HG03095 (cell line): Measurements from ENCODE around the gene CCDC33.

Experiments used
- ATAC-seq: cut with Tn5 transposase; IDR thresholded peaks from one replicate; pipeline ENCODE4 v1.9.1; 2021; ENCODE audit warnings: moderate library complexity; ENCODE audit not compliant: unreplicated experiment

CCDC33 gene

DNA sequence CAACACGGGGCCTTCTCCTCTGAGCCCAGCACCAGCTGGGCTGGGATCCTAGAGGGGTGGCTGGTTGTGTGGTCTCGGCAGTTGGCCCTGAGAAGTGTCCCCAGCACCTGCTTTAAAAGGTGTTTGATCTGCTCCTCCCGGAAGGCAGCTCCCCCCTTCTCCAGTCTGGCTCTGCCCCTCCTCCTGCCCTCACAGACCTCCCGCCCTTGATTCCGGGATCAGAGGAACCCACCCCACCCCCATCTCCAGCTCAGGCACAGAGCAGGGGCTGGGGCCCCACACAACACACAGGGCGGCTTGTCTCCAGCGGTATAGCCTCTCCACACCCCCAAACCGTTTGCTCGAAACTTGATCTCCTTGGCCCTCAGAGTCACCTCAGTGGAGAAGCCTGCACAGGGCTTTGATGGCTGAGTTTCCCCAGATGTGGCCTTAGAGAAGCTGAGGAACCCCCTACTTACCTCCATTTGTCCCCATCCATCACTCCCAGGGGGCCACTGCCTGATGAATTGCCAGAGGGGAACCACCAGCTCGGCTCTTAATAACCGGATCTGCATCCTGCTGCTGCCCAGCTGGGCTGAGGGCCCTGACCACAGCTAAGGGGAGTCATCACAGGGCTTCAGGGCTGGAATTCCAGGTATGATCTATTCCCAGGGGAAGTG lies 27.1 kb upstream of the CCDC33 start:
- no peak for ATAC-seq

DNA sequence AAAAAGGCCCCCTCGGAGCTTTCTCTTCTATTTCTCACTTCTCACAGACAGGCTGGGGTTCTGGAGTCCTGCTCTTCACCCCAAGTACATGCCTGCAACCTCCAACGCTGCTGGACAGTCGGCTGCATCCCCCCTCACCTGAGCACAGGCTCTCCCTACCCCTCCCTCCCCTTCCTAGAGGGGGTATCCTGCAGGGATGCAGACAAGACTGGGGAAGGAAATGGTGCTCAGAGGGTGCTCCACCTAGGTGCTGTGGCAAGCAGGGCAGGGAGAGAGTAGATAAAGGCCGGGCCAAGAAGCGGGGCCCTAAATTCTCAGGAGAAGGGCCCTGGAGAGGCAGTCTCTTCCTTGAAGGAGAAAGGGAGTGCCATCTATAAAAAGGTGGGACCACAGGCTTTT lies 26.6 kb upstream of the CCDC33 start:
- ATAC-seq, result no peak

DNA sequence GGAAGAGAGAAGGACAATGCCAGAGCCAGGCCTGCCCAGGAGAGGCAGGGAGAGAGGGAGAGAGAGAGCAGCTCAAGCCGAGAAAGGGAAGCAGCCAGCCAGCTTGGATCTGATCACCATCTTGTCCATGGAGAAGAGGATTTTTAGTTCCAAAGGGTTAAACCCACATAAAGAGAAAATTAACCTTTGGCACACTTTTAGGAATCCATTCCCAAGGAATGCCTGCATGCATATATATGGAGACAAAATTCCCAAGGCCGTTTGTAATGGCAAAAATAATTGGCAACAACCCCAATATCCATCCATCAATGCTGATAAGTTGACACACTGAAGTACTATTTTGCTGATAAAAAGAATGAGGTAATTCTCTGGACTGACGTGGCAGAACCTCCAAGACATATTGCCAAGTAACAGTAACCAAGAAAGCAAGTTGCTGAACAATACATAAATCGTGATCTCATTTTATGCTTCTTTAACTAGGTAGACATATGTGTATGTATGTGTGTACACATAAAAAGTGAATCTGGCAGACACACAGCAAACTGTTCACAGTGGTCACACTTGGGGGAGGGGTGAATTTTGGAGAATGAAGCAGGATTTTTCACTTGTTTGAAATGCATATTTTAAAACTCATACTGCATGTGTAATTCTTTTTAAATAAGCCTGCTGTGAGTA lies 26.0 kb upstream of the CCDC33 start:
- ATAC-seq, result no peak

DNA sequence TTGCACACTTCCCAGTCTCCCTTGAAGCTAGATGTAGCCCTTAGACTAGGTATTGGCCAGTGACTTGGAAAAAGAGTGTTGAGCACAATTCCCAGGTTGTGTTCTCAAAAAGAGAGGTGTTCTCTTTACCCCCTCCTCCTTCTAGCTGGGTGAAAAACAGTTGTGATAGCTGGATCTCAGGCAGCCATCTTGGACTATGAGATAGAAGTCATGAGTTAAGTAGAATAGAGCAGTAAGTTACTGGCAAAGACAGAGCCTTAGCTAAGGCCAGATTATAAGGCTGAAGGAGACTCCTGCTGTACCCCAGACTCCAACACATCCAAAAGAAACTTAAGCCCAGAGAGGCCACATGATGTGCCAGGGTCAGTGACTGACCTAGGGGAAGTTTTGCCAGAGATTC lies 25.4 kb upstream of the CCDC33 start:
- ATAC-seq, result no peak

DNA sequence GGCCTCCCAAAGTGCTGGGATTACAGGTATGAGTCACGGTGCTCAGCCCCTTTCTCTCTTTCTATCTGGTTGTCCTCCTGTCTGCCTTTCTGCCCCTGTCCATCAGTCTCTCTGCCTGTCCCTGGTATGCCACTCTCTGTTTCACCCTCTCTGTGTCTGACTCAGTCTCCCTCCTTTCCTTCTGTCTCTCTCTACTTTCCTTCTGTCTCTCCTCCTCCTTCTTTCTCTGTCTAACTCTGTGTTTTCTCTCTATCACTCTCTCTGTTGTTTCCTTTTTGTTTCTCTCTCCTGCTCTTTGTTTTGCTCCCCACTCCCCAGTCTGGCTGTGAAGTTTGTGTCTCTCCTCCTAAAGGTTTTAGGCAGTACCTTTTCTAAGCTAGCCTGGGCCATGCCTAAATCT lies 24.5 kb upstream of the CCDC33 start:
- ATAC-seq, result no peak

DNA sequence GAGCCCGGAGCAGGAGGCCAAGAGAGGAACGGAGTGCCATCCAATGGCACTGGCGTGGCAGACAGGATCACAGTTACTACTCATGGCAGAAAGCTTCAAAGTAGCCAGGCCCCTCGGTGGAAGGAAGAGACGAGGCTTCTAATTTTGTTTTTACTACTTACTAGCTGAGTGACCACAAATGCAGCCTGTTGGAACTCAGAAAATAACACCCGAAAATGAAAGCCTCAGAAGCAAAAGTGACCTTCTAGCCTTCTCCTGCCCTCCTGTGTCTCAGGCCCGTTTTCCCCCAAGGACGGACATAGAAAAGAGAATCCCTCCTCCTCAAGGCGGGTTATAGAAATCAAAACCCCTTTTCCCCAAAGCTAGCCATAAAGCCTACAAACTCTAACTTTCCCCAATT lies 23.6 kb upstream of the CCDC33 start:
- no peak for ATAC-seq

DNA sequence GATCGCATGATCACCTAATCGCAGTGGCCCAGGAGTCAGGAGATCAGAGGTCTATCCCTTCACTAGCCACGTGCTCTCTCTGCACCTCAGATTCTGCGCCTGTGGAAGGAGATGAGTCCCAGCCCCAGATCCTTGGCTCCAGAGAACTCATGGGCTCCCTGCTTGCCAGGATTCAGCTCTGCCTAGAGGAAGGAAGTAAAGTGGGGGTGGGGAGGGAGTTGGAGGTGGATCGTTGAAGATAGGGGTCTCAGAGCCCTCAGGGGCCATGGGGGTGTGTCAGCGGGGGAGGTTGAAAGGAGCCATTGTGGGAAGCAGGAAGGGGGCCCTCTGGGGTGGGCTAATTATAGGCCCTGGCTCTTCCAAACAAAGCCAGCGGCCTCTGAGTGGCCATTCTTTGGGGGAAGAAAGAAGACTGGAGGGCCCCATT lies 22.3 kb upstream of the CCDC33 start:
- ATAC-seq, result no peak

DNA sequence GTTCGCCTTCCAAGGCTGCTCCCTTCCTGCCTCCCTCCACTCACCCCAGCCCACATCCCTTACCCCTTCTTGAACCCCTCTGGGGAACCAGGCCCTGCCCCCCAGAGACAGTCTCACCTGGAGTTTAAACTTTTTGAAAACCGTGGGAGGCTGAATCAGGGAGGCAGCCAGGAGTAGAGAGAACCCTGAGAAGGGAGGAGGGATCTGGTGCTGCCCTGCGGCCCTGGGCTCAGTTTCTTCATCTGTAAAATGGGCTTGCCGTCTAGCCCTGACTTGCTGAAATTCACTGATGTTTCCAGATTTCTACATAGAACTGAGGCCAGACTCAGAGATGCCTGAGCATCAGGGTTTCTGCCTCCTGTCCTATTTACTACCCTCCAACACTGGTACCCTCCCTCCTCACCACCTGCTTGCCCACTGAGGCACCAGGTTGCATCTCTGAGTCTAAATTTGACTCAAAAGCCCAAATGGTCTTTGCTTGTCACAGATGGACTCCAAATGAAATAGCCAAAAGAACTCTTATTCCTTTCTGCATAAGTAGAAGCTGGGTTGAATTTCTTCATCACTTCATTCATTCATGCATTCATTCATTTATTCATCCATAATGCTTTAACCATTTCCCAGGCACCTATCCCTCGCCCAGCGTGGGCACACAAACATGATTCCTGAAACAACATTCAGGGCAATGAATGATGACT lies 21.7 kb upstream of the CCDC33 start:
- no peak for ATAC-seq

DNA sequence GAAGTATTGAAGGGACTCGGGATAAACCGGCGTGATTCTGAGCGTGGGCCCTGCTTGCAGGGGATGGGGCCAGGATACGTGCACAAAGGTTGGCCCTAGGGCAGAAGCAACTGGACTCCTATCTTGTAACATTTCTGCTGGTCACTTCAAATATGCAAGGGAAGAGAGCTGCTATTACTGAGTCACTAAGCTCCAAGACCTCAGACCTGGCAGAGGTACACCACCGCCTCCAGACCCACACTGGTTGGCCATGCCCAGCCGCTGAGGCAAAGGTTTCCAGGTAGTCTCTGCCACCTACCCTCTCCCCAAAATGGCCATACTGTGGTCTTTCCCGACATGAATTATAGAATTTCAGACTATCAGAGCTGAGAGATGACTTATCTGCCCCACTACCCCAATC lies 20.2 kb upstream of the CCDC33 start:
- no peak for ATAC-seq

DNA sequence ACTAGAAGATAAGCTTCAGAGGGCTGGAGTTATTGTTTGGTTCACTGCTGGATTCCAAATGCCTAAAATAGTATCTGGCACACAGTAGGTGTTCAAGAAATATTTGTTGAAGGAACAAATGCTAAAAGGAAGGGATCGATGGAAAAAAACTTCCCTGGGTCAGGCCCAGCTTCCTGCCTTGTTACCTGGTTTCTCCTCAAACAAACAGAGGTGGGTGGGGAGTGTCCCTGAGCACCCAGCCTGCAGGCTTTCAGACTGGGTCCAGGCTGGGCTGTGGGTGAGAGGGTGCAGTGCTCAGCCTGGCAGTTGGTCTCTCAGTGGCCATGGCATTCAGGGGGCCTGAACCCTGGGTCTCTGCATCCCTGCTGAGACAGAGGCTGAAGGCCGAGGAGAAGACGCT lies 19.2 kb upstream of the CCDC33 start:
- ATAC-seq, result no peak

DNA sequence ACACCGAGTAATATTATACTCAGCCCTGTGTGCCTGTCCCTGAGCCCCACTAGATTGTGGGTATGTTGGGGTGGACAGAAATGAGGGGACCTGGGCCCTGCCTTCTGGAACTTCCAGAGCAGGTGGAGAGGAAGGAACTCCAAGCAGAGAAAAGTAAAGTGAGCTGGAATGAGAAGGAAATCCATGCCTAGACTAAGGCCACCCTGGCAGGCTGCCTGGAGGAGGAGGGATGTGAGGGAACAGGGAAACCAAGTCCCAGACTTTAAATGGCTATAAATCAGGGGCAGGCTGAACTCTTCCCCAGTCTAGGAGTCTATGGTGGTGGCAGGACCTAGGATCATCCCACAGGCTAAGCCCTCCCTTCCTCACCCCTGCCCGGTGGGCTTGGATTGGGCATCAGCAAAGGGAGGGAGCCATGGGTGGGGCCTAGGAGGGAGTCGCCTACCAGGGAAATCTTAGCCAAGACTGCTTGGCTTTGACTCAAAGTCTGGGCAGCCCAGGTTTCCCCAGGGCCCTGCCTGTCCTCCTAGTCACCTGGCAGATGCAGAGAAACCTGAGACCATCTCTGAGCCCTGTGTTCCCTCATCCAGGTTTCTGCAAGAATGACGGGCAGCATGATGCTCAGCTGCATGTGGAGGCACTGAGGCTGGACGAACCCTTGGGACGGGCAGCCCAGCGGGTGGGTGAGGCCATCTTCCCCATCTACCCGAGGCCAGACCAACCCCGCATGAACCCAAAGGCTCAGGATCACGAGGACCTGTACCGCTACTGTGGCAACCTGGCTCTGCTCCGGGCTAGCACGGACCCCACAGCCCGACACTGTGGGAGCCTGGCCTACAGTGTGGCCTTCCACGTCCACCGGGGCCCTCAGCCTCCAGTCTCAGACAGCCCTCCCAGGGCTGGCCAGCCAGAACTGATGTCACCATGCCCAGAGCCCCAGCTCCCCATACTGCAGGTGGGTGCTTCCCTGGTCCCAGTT lies 17.9 kb upstream of the CCDC33 start:
- ATAC-seq, result no peak

DNA sequence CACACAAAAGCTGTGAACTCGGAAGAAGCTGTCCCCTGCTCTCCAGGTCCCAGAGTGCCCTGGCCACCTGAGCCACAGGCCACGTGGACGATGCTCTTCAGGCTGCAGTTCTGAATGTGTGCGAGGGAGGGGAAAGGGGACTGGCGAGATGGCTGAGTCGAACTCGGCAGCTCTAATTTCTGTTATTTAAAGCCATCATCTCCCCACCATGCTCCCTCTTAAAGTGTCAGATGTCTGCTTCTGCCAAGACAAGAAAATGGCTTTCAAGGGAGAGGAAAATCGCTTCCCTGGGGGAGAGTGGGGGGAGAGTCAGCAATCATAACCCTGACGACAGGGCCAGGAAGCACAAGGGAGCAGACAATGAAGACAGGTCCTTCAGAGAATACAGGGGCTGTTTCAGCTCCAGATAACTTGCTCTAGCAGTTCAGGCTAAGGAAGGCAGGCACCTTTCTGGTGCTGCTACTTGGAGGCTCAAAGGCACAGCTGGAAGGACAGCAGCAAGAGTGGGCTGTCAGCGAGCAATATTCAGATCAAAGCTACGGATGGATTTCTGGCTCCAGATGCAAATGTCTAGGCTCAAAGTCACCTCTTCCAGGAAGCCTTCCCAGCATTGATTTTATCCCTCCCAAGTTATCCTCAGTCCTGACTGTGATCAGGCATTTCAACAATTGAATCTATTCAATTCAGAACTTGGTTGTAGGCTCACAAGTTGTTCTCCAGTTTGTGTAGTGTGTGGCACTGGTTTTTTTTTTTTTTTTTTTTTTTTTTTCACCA lies 15.5 kb upstream of the CCDC33 start:
- no peak for ATAC-seq

DNA sequence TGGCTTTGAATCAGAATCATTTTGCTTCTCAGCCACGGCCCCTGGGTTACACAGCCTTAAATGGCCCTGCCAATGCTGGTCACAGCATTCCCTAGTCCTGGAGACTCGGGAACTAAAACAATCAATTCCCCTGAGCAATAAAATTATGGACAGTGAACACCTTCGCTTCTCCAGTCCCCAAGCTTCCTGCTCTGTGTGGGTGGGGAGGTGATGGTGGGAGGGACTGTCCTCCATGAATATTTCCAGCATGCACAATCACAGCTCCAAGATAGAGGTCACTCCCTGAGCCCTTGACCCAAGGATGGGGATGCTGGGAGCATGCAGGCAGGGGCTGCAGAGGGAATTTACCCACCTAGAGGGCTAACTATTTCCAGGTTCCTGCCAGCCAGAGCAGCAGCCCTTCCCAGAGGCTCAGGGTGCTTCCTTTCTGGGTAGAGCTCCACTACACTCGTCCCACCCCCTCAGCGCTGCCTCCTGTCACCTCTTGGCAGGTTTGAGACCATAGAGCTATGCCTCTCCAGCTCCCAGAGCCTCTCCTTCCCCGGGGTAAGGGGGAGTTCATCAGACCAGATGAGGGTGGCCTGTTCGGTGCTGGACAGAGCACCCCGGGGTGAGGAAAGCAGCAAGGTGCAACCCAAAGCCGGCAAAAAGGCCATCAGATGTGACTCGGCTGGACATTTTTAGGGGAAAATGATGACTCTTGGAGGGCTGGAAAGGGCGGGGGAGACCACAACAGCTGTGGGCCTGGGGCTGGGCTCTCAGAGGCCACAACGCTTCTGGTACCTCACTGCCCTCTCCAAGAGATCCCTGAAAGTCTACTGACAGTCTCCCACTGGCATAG lies 14.5 kb upstream of the CCDC33 start:
- no peak for ATAC-seq

DNA sequence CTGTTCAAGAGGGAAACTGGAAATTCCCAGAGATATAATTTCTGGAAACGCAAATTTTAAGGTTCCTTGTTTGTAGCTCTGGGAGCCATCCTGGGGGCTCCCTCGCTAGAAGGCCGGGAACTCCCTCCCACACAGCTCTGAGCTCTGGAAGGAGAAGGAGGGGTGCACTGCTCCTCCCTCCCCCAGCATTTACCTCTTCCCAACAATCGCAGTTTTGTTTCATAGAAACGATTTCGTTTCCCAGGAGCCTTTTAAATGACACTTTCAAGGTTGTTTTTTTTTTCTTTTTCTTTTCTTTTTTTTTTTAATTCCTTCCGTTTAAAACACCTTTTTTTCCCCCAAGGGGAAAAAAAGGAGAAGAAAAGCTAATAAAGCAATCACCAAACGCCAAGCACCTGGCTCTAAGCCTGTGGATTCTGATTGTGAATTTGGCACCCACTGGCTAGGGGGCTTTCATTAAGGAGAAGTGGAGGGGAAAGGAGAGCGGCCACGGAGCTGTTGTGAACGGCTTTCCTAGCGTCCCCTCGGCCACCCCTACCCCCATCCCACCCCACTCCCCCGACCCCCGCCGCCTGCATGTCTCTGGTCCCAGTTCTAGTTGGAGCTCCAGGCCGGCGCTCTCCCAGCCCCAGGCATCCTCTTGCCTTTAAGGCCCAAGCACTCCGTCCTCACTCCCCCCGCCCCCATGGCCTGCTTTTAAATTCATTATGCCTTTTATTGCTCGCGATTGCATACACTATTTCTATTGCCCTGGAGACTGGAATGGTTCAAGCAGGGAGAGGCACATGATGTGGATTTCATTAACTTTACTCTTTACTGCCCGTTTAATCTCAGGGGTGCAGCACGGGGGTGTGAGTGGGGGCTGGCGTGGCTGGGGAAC lies 13.6 kb upstream of the CCDC33 start:
- ATAC-seq, result no peak

DNA sequence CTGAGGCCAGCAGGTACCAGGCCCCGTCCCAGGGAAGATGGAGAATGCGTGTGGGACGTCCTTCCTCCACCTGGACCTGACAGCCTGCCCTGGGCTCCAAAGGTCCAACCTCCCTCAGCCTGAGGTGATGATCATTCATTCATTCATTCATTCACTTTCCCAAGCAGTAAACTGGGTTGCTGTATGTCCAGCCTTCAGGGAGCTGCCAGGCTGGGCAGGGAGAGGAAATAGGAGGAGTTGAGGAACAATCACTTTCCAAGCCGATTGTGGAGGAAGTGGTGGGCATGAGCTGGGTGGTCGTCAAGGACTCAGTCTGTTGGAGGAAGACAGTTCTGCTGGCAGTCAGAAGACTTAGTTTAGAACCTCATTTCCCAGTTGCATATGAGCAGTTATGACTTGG lies 10.2 kb upstream of the CCDC33 start:
- ATAC-seq, result no peak

DNA sequence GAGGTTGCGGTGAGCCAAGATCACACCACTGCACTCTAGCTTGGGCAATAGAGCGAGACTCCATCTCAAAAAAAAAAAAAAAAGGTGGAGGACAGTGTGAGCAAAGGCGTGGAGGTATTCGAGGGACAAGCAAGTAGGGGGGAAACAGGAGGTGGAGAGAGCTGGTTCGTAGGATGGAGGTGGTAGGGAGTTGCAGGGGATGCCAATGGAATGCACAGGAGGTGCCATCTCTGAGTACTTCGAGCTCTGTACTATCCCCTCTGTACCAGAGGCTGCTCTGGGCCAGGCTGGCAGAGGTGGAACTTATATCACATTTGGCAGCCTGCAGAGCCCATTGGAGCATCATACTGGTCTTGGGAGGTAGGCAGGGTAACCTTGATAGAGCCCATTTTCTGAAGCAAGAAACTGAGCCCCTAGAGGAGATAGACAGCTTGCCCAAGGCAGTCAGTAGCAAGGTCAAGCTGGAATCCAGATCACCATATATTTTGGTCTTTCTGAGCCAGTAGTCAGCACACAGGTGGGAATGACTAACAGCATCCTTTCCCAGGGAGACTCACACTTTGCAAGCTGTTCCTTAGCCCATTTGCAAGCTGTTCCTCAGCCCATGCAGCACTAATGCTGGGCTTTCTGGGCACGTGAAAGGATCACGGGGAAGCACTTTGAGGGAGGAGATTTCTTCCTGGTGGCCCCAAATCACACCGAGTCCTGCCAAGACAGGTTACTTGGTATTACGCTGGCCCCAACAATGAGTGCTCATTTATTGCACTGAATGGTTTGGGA lies 9.2 kb upstream of the CCDC33 start:
- no peak for ATAC-seq

DNA sequence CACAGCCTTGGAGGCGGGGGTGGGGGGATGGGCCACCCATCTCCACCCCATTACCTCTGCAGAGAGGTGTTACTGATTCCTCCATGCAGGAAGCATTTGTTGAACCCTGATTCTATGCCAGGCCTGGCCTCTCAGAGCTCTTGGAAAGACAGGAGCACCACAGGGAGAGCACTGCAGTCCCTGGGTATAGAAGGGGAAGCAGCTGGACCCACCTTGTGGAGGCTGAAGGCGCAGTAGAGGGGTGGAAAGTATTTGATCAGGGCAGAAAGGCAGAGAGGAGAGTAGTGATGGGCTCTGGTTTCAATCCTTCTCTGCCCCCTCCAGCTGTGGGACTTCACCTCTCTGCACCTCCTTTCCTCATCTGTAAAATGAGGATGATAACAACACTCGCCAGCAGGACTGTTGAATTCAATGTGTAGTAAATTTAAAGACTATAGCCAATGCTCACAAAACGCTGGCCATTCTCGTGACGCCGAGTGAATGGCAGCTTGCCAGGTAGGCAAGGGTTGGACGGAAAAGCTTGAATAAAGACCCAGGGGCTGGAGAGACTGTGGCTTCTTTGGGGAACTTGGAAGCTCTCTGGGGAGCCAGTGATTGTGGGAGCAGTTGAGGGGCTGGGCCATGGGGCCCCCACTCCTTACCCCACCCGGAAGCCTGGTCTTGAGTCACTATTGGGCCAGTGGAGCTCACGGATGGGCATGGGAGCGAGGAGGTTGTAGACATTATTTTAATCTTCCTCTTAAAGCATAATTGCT lies 8.0 kb upstream of the CCDC33 start:
- no peak for ATAC-seq
